Astrocyte of the spinal cord (primary cell): Measurements from ENCODE around the gene ACVR2B.

Source experiments
- DNase-seq: peaks from one replicate; pipeline ENCODE4 v3.0.0; 2011; ENCODE audit warnings: low read depth, low spot score
- H3K4me3 ChIP-seq: 2 replicates; pipeline ENCODE4 v1.5.1; 2011; ENCODE audit warnings: low read depth, mild to moderate bottlenecking, low read length, moderate library complexity
- in situ Hi-C: cut with HindIII; loops from 2 replicates; pipeline ENCODE4 v1.10.0; 2017; ENCODE audit warnings: low sequenced_read_pairs
- TF ChIP-seq, protein P1 (sequence below): IDR thresholded peaks from 2 replicates; pipeline ENCODE4 v1.5.1; 2012; ENCODE audit warnings: low read depth, mild to moderate bottlenecking, low read length, inconsistent platforms

ACVR2B gene

DNA sequence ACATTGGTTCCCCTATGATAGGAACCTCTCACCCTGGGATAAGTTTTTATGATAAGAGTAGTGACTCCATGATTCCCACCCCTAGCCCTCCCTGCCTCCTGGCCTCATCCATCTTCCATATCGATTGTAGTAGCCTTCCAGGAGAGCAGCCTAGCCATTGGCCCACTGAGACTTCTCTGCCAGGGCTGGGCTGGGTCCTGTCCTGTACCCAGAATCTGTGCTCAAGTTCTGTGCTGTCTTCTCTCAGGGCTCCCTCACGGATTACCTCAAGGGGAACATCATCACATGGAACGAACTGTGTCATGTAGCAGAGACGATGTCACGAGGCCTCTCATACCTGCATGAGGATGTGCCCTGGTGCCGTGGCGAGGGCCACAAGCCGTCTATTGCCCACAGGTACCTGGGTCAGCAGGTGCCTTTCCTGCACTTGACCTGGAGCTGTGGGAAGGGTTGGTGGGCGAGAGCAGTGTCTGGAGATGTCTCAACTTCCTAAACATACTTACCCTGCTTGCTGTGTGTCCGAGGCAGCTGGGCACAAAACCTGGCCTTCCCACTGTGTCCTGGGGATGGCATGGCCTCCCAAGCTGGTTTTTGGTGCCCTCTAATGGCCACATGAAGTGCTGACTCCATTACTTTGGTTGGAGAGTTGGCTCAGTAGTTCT lies 25.9 kb downstream of the ACVR2B start:
- in situ Hi-C loops: no loop called here
- no peak overlapping the region for H3K4me3 ChIP-seq
- TF ChIP-seq, protein P1, sequence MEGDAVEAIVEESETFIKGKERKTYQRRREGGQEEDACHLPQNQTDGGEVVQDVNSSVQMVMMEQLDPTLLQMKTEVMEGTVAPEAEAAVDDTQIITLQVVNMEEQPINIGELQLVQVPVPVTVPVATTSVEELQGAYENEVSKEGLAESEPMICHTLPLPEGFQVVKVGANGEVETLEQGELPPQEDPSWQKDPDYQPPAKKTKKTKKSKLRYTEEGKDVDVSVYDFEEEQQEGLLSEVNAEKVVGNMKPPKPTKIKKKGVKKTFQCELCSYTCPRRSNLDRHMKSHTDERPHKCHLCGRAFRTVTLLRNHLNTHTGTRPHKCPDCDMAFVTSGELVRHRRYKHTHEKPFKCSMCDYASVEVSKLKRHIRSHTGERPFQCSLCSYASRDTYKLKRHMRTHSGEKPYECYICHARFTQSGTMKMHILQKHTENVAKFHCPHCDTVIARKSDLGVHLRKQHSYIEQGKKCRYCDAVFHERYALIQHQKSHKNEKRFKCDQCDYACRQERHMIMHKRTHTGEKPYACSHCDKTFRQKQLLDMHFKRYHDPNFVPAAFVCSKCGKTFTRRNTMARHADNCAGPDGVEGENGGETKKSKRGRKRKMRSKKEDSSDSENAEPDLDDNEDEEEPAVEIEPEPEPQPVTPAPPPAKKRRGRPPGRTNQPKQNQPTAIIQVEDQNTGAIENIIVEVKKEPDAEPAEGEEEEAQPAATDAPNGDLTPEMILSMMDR: peak; percentile 86
- peak; percentile 51 for DNase-seq

DNA sequence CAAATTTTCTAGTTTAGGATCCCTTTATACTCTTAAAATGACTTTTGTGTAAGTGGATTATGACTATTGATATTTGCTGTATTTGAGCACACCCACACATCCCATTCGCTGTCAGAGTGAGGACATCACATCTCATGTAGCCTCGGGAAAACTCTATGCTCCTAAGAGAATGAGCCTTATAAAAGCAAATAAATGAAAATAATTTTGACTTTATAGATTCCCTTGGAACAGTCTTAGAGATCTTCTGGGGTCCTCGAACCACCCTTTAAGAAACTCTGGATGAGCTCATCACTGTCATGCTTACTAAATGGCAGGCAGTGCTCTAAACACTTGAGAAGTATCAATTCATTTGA lies 26.4 kb downstream of the ACVR2B start:
- TF ChIP-seq, protein P1: no peak

DNA sequence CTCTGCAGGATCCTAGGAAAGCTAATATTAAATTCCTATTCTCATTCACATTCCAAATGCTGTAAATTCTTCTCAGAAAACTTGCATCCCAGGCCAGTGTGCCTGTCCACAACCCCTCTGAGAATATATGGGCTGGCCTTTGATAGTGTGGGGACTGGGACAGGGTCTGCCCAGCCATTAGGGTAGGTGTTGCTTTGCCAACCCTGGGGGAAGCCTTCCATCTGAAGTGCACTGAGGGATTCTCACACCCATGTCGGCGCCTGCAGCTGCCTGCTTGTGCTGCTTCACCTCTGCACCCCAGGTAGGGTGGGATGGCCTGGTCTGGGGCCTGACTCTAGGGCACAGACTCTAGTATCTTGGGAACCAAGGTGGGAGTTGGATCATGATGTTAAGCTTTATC lies 27.2 kb downstream of the ACVR2B start:
- in situ Hi-C loops: no loop called here
- DNase-seq: no peak
- TF ChIP-seq, protein P1: no peak
- H3K4me3 ChIP-seq: no peak overlapping the region

More for the DNA sequence above, 26.4 kb downstream of the ACVR2B start:
- no peak for DNase-seq
- in situ Hi-C loops: no loop called here
- H3K4me3 ChIP-seq: no peak overlapping the region

DNA sequence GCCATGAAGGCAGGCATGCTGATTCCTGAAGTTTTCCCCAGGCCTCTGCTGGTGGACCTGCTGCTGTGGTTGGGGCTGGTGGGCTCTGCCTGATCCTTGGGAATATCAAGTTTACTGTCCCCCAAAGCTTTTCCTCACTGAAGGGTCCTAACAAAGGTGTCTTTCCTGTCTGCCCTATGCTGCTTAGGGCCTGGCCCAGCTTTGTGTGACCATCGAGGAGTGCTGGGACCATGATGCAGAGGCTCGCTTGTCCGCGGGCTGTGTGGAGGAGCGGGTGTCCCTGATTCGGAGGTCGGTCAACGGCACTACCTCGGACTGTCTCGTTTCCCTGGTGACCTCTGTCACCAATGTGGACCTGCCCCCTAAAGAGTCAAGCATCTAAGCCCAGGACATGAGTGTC lies 29.3 kb downstream of the ACVR2B start:
- in situ Hi-C loops: no loop called here
- DNase-seq: no peak

DNA sequence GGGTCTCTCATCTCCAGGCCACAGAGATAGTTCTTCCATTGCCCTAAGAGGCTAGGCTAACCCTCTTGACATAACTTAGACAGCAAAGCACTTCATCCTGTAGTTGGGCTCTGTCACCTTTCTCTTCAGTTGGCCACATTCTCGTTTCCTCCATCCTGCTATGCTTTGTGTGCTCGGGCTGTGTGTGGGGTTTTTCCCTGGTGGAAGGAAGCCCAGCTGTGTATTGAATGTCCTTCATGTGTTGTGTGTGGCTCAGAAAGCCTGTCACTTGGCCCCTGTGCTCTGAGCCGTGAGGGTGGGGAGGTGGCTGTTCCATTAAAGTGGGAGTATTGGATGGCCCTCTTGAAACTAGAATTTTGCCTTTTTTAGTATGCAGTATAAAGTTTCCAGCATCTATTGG lies 33.6 kb downstream of the ACVR2B start:
- TF ChIP-seq, protein P1: no peak
- in situ Hi-C loops: no loop called here
- DNase-seq: no peak
- H3K4me3 ChIP-seq: no peak overlapping the region

More for the DNA sequence above, 29.3 kb downstream of the ACVR2B start:
- TF ChIP-seq, protein P1: no peak
- H3K4me3 ChIP-seq: no peak overlapping the region

DNA sequence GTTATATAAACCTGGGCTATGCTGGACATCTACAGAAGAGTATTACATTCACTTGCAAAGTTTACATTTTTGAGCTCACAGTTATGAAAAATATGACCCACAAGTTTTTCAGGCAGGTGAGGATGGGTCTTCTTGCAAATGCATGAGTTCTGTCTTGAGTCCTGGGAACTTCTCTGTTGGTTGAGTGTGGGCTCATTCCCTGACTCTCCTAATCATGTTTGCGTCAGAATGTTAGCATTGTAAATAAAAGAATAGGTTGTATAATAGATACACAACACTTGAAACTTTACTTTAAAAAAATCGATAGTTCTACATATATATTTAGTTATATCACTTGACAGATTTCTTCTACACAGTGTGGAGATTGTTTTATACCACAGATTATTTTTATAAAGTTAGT lies 35.3 kb downstream of the ACVR2B start:
- in situ Hi-C loops: no loop called here
- H3K4me3 ChIP-seq: no peak overlapping the region
- TF ChIP-seq, protein P1: no peak
- no peak for DNase-seq
